ENCODE results near the gene APLP2.
"Not testable (repeated sequence)": the region's sequence is repeated elsewhere in the genome, so short reads cannot be mapped to it uniquely, and the experiment has no call there.

GRCh38 chr11:130021606-130022005 is 48.1 kb upstream of the APLP2 start:
- TF ChIP-seq KDM5B (IDR thresholded peaks at IDR 0.05; ENCODE audit: insufficient replicate concordance, low read depth, low read length); POLR2AphosphoS5 (IDR thresholded peaks at IDR 0.05; ENCODE audit: control insufficient read depth, insufficient read depth, low read depth, low read length); MXI1 (IDR thresholded peaks at IDR 0.05; ENCODE audit: low read depth, low read length): not testable (repeated sequence)
